ENCODE data around the gene C14orf119.
A peak's percentile ranks its signal among the peaks of the same experiment; 100 is the strongest.

C14orf119 gene

GRCh38 chr14:23115918-23116317 lies 20.6 kb downstream of the C14orf119 start:
- Histone ChIP-seq H3K9me3 (ENCODE audit: control insufficient read depth, low read length) (no peaks in the 10 kb centered on the region), H3K18ac (ENCODE audit: low read depth in 1 of 2, low read length in 2 of 2) (peak overlapping the region; percentile 33 to 48), H3K27ac (ENCODE audit: low read length, poor library complexity, severe bottlenecking) (no peak overlapping the region), H3K79me1 (replicated peaks; ENCODE audit: low read length, poor library complexity, severe bottlenecking) (no peaks in the 10 kb centered on the region), H2AFZ (ENCODE audit: low read depth, low read length) (no peak overlapping the region), H4K8ac (ENCODE audit: low read length) (no peak overlapping the region), H2BK120ac (ENCODE audit: low read depth, low read length) (no peak overlapping the region), H3K4me3 (ENCODE audit: insufficient read depth in 1 of 2, low read depth in 1 of 2, low read length in 2 of 2) (no peak overlapping the region), H2AK5ac (ENCODE audit: low read length, severe bottlenecking) (peak overlapping the region; percentile 28), H2BK5ac (ENCODE audit: low read depth, low read length, poor library complexity, severe bottlenecking) (no peak overlapping the region), H4K91ac (ENCODE audit: low read length) (no peak overlapping the region), H3K27me3 (ENCODE audit: control insufficient read depth in 1 of 2, insufficient read depth in 1 of 2, low read length in 2 of 2) (peaks cover 0 to 4% of the 10 kb centered on the region in 2 experiments), H3K14ac (ENCODE audit: low read length in 2 of 2) (no peak overlapping the region), H3K23ac (ENCODE audit: low read length in 2 of 2) (no peak overlapping the region), H3K36me3 (ENCODE audit: control insufficient read depth in 1 of 2, insufficient read depth in 2 of 2, low read depth in 1 of 2, low read length in 2 of 2) (no peaks in the 10 kb centered on the region), H3K4ac (ENCODE audit: low read depth in 1 of 2, low read length in 2 of 2) (peak overlapping the region in 1 of 2 experiments; percentile 45), H3K4me2 (ENCODE audit: low read length, poor library complexity, severe bottlenecking) (no peak overlapping the region), H2BK12ac (ENCODE audit: low read length in 2 of 2) (peak overlapping the region; percentile 33 to 74), H2BK15ac (ENCODE audit: low read depth, poor library complexity, severe bottlenecking) (no peak overlapping the region), H3K9ac (ENCODE audit: low read length) (peak overlapping the region; percentile 62), H3K4me1 (ENCODE audit: control insufficient read depth, insufficient read depth, low read depth, low read length) (peaks cover 30% of the 10 kb centered on the region)
- no peak for DNase-seq
- 95% methylated on average over 4 of the region's 5 CpGs for WGBS

GRCh38 chr14:23117371-23118020 lies 22.2 kb downstream of the C14orf119 start:
- Histone ChIP-seq H2BK5ac (ENCODE audit: low read depth, low read length, poor library complexity, severe bottlenecking) (no peak overlapping the region), H3K4me2 (ENCODE audit: low read length, poor library complexity, severe bottlenecking) (no peak overlapping the region), H3K36me3 (ENCODE audit: control insufficient read depth in 1 of 2, insufficient read depth in 2 of 2, low read depth in 1 of 2, low read length in 2 of 2) (no peaks in the 10 kb centered on the region), H3K9ac (ENCODE audit: low read length) (no peak overlapping the region), H3K4me3 (ENCODE audit: insufficient read depth in 1 of 2, low read depth in 1 of 2, low read length in 2 of 2) (no peak overlapping the region), H3K9me3 (ENCODE audit: control insufficient read depth, low read length) (no peaks in the 10 kb centered on the region), H4K8ac (ENCODE audit: low read length) (no peak overlapping the region), H2AFZ (ENCODE audit: low read depth, low read length) (no peak overlapping the region), H3K23ac (ENCODE audit: low read length in 2 of 2) (no peak overlapping the region), H3K27ac (ENCODE audit: low read length, poor library complexity, severe bottlenecking) (no peak overlapping the region), H3K18ac (ENCODE audit: low read depth in 1 of 2, low read length in 2 of 2) (no peak overlapping the region), H2BK15ac (ENCODE audit: low read depth, poor library complexity, severe bottlenecking) (no peak overlapping the region), H3K4me1 (ENCODE audit: control insufficient read depth, insufficient read depth, low read depth, low read length) (peaks cover 37% of the 10 kb centered on the region), H3K27me3 (ENCODE audit: control insufficient read depth in 1 of 2, insufficient read depth in 1 of 2, low read length in 2 of 2) (no peaks in the 10 kb centered on the region), H2AK5ac (ENCODE audit: low read length, severe bottlenecking) (no peak overlapping the region), H3K14ac (ENCODE audit: low read length in 2 of 2) (no peak overlapping the region), H2BK120ac (ENCODE audit: low read depth, low read length) (no peak overlapping the region), H4K91ac (ENCODE audit: low read length) (no peak overlapping the region), H2BK12ac (ENCODE audit: low read length in 2 of 2) (no peak overlapping the region), H3K79me1 (replicated peaks; ENCODE audit: low read length, poor library complexity, severe bottlenecking) (no peaks in the 10 kb centered on the region), H3K4ac (ENCODE audit: low read depth in 1 of 2, low read length in 2 of 2) (no peak overlapping the region)
- DNase-seq, result no peak
- WGBS, result 95% methylated on average over 32 of the region's 32 CpGs

- H3K4me1 ChIP-seq (ENCODE audit: control insufficient read depth, insufficient read depth, low read depth, low read length), result peaks cover 27% of the 10 kb centered on the region
- no peak within 1 kb of the TSS for H3K27ac ChIP-seq (ENCODE audit: low read length, poor library complexity, severe bottlenecking)
- H3K18ac ChIP-seq (ENCODE audit: low read depth in 1 of 2, low read length in 2 of 2), result no peak within 1 kb of the TSS
- no peaks in the 10 kb centered on the region for H3K79me1 ChIP-seq (replicated peaks; ENCODE audit: low read length, poor library complexity, severe bottlenecking)
- H3K4me3 ChIP-seq (ENCODE audit: insufficient read depth in 1 of 2, low read depth in 1 of 2, low read length in 2 of 2), result no peak within 1 kb of the TSS
- H2BK5ac ChIP-seq (ENCODE audit: low read depth, low read length, poor library complexity, severe bottlenecking), result no peak within 1 kb of the TSS
- H3K4me2 ChIP-seq (ENCODE audit: low read length, poor library complexity, severe bottlenecking), result no peak within 1 kb of the TSS
- no peak within 1 kb of the TSS for H2AFZ ChIP-seq (ENCODE audit: low read depth, low read length)
- H3K9me3 ChIP-seq (ENCODE audit: control insufficient read depth, low read length), result no peaks in the 10 kb centered on the region
- no peak within 1 kb of the TSS for H3K23ac ChIP-seq (ENCODE audit: low read length in 2 of 2)
- no peak within 1 kb of the TSS for H3K4ac ChIP-seq (ENCODE audit: low read depth in 1 of 2, low read length in 2 of 2)
- H4K8ac ChIP-seq (ENCODE audit: low read length), result no peak within 1 kb of the TSS
- H2AK5ac ChIP-seq (ENCODE audit: low read length, severe bottlenecking), result no peak within 1 kb of the TSS
- no peak within 1 kb of the TSS for H2BK120ac ChIP-seq (ENCODE audit: low read depth, low read length)
- no peak for DNase-seq
- H3K27me3 ChIP-seq (ENCODE audit: control insufficient read depth in 1 of 2, insufficient read depth in 1 of 2, low read length in 2 of 2), result no peaks in the 10 kb centered on the region
- WGBS, result 93% methylated on average over 28 of the region's 32 CpGs
- no peak within 1 kb of the TSS for H2BK15ac ChIP-seq (ENCODE audit: low read depth, poor library complexity, severe bottlenecking)
- H3K9ac ChIP-seq (ENCODE audit: low read length), result no peak within 1 kb of the TSS
- no peak within 1 kb of the TSS for H4K91ac ChIP-seq (ENCODE audit: low read length)
- no peaks in the 10 kb centered on the region for H3K36me3 ChIP-seq (ENCODE audit: control insufficient read depth in 1 of 2, insufficient read depth in 2 of 2, low read depth in 1 of 2, low read length in 2 of 2)
- H3K14ac ChIP-seq (ENCODE audit: low read length in 2 of 2), result no peak within 1 kb of the TSS
- H2BK12ac ChIP-seq (ENCODE audit: low read length in 2 of 2), result peak within 1 kb of the TSS in 1 of 2 experiments; percentile 69
Observed at GRCh38 chr14:23118506-23119362, 23.4 kb downstream of the C14orf119 start, which contains the start of gene CEBPE. Gene CEBPE, minus strand, starts transcription at chr14:23119255. Its CDS starts 164 bp downstream, at chr14:23119091.
